HUES64 (cell line): ENCODE results near the gene ZCCHC14.
"Not testable (repeated sequence)": the region's sequence is repeated elsewhere in the genome, so short reads cannot be mapped to it uniquely, and the experiment has no call there.

Experiments
- H3K27ac ChIP-seq: 2 replicates; pipeline ENCODE4 v1.7.0; 2013; ENCODE audit warnings: low read depth, low read length, inconsistent platforms
- H3K27me3 ChIP-seq: 2 replicates; pipeline ENCODE4 v1.6.1; 2013; ENCODE audit warnings: mild to moderate bottlenecking, low read length; ENCODE audit not compliant: insufficient read depth
- H3K36me3 ChIP-seq: 2 replicates; pipeline ENCODE4 v1.6.1; 2013; ENCODE audit warnings: mild to moderate bottlenecking, low read length; ENCODE audit not compliant: insufficient read depth
- H3K4me1 ChIP-seq: 2 replicates; pipeline ENCODE4 v1.6.1; 2013; ENCODE audit warnings: mild to moderate bottlenecking, low read length, moderate library complexity; ENCODE audit not compliant: insufficient read depth
- H3K4me3 ChIP-seq: 2 replicates; pipeline ENCODE4 v1.5.1; 2013; ENCODE audit warnings: mild to moderate bottlenecking, low read length, moderate library complexity
- H3K9ac ChIP-seq: 2 replicates; pipeline ENCODE4 v1.6.1; 2013; ENCODE audit warnings: mild to moderate bottlenecking, low read depth, low read length
- H3K9me3 ChIP-seq: 2 replicates; pipeline ENCODE4 v1.6.1; 2013; ENCODE audit warnings: low read depth, low read length; ENCODE audit not compliant: insufficient read depth
- WGBS: fragments of 150-250, 120-280 bp; methylation state at CpG from one replicate; pipeline ENCODE4 v1.1.7; 2013; ENCODE audit warnings: missing lambda C conversion rate; 5-methylcytosine and 5-hydroxymethylcytosine counted together

ZCCHC14 gene

GRCh38 chr16:87384162-87384874 lies 108.5 kb downstream of the ZCCHC14 start:
- H3K36me3 ChIP-seq: no peaks in the 10 kb centered on the region
- H3K27me3 ChIP-seq: no peaks in the 10 kb centered on the region
- peak overlapping the region; percentile 92 for H3K4me3 ChIP-seq
- 4% methylated on average over 64 of the region's 64 CpGs for WGBS
- peak overlapping the region; percentile 92 for H3K9ac ChIP-seq
- peaks cover 7% of the 10 kb centered on the region; the same call in 1 of the 2 replicates for H3K4me1 ChIP-seq
- H3K27ac ChIP-seq: peak overlapping the region; percentile 92
- H3K9me3 ChIP-seq: 0 out of 2 replicates have a peak, but pooled peaks cover under 1% of the 10 kb centered on the region

GRCh38 chr16:87383505-87384161 lies 109.2 kb downstream of the ZCCHC14 start, which contains the start of gene FBXO31:
FBXO31 (minus strand) TSS chr16:87383776; CDS start chr16:87383744, 32 bp downstream.
- Histone ChIP-seq H3K9ac (peak within 1 kb of the TSS; percentile 92), H3K27ac (peak within 1 kb of the TSS; percentile 92), H3K9me3 (0 out of 2 replicates have a peak, but pooled peaks cover 4% of the 10 kb centered on the region), H3K27me3 (no peaks in the 10 kb centered on the region), H3K36me3 (no peaks in the 10 kb centered on the region), H3K4me1 (peaks cover 6% of the 10 kb centered on the region; the same call in 1 of the 2 replicates), H3K4me3 (peak within 1 kb of the TSS; percentile 92)
- WGBS: under 1% methylated on average over 92 of the region's 92 CpGs

- H3K27ac ChIP-seq: no peak overlapping the region
- H3K36me3 ChIP-seq: no peaks in the 10 kb centered on the region
- H3K27me3 ChIP-seq: no peaks in the 10 kb centered on the region
- peak overlapping the region; percentile 92 for H3K4me3 ChIP-seq
- H3K4me1 ChIP-seq: no peaks in the 10 kb centered on the region
- H3K9me3 ChIP-seq: 0 out of 2 replicates have a peak, but pooled peaks cover 4% of the 10 kb centered on the region
- no peak overlapping the region; the same call in 1 of the 2 replicates for H3K9ac ChIP-seq
- 53% methylated on average over 16 of the region's 17 CpGs for WGBS
These were observed 110.6 kb downstream of the ZCCHC14 start for GRCh38 chr16:87382023-87382785.

GRCh38 chr16:87380881-87381280 lies 111.9 kb downstream of the ZCCHC14 start:
- Histone ChIP-seq H3K9ac (no peak overlapping the region), H3K4me3 (no peak overlapping the region), H3K36me3 (no peaks in the 10 kb centered on the region), H3K4me1 (no peaks in the 10 kb centered on the region), H3K9me3 (0 out of 2 replicates have a peak, but pooled peaks cover 4% of the 10 kb centered on the region), H3K27ac (no peak overlapping the region), H3K27me3 (no peaks in the 10 kb centered on the region)
- WGBS: 78% methylated on average over 4 of the region's 4 CpGs

- Histone ChIP-seq H3K4me1 (no peaks in the 10 kb centered on the region), H3K9ac (no peak overlapping the region), H3K4me3 (no peak overlapping the region), H3K27me3 (no peaks in the 10 kb centered on the region), H3K36me3 (no peaks in the 10 kb centered on the region), H3K9me3 (0 out of 2 replicates have a peak, but pooled peaks cover 4% of the 10 kb centered on the region), H3K27ac (no peak overlapping the region)
- 95% methylated on average over 10 of the region's 10 CpGs for WGBS
These were observed 112.4 kb downstream of the ZCCHC14 start for GRCh38 chr16:87380403-87380802.

- H3K9me3 ChIP-seq, H3K36me3 ChIP-seq, H3K4me1 ChIP-seq, H3K27ac ChIP-seq, H3K27me3 ChIP-seq, H3K4me3 ChIP-seq, H3K9ac ChIP-seq: not testable (repeated sequence)
- 93% methylated on average over 3 of the region's 3 CpGs for WGBS
These were observed 113.5 kb downstream of the ZCCHC14 start for GRCh38 chr16:87379312-87379752.

- Histone ChIP-seq H3K4me1 (no peaks in the 10 kb centered on the region), H3K27me3 (no peaks in the 10 kb centered on the region), H3K9me3 (0 out of 2 replicates have a peak, but pooled peaks cover 4% of the 10 kb centered on the region), H3K9ac (no peak overlapping the region), H3K4me3 (no peak overlapping the region), H3K36me3 (no peaks in the 10 kb centered on the region), H3K27ac (no peak overlapping the region)
- 95% methylated on average over 6 of the region's 6 CpGs for WGBS
These were observed 116.2 kb downstream of the ZCCHC14 start for GRCh38 chr16:87376660-87377059.

- Histone ChIP-seq H3K36me3 (no peaks in the 10 kb centered on the region), H3K9ac (no peak overlapping the region), H3K4me3 (no peak overlapping the region), H3K27me3 (no peaks in the 10 kb centered on the region), H3K9me3 (0 out of 2 replicates have a peak, but pooled peaks cover 4% of the 10 kb centered on the region), H3K4me1 (peaks cover 5% of the 10 kb centered on the region; the same call in 1 of the 2 replicates), H3K27ac (no peak overlapping the region)
- WGBS: 81% methylated on average over 8 of the region's 9 CpGs
These were observed 117.2 kb downstream of the ZCCHC14 start for GRCh38 chr16:87375426-87376135.

- Histone ChIP-seq H3K9ac (no peak overlapping the region), H3K4me3 (no peak overlapping the region), H3K27me3 (no peaks in the 10 kb centered on the region), H3K27ac (no peak overlapping the region), H3K36me3 (no peaks in the 10 kb centered on the region), H3K9me3 (0 out of 2 replicates have a peak, but pooled peaks cover 4% of the 10 kb centered on the region), H3K4me1 (peaks cover 5% of the 10 kb centered on the region; the same call in 1 of the 2 replicates)
- WGBS: 92% methylated on average over 12 of the region's 13 CpGs
These were observed 118.5 kb downstream of the ZCCHC14 start for GRCh38 chr16:87374313-87374712.

GRCh38 chr16:87372305-87372704 lies 120.5 kb downstream of the ZCCHC14 start:
- Histone ChIP-seq H3K9me3 (no peaks in the 10 kb centered on the region), H3K36me3 (no peaks in the 10 kb centered on the region), H3K9ac (no peak overlapping the region), H3K27me3 (no peaks in the 10 kb centered on the region), H3K4me1 (peaks cover 5% of the 10 kb centered on the region; the same call in 1 of the 2 replicates), H3K4me3 (no peak overlapping the region), H3K27ac (no peak overlapping the region)
- 94% methylated on average over 4 of the region's 4 CpGs for WGBS
